HL-60/S4 treated with retinoic acid at 250 ng/mL for 4 days and 3 days (cell line): ENCODE measurements around the gene ATOH1.

Experiments used
- in situ Hi-C: fragments of 300-500 bp; cut with MboI; formaldehyde crosslinking; loops from 2 replicates; pipeline ENCODE4 v1.7.0; 2022; ENCODE audit warnings: low sequenced_read_pairs

ATOH1 gene, protein sequence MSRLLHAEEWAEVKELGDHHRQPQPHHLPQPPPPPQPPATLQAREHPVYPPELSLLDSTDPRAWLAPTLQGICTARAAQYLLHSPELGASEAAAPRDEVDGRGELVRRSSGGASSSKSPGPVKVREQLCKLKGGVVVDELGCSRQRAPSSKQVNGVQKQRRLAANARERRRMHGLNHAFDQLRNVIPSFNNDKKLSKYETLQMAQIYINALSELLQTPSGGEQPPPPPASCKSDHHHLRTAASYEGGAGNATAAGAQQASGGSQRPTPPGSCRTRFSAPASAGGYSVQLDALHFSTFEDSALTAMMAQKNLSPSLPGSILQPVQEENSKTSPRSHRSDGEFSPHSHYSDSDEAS

DNA sequence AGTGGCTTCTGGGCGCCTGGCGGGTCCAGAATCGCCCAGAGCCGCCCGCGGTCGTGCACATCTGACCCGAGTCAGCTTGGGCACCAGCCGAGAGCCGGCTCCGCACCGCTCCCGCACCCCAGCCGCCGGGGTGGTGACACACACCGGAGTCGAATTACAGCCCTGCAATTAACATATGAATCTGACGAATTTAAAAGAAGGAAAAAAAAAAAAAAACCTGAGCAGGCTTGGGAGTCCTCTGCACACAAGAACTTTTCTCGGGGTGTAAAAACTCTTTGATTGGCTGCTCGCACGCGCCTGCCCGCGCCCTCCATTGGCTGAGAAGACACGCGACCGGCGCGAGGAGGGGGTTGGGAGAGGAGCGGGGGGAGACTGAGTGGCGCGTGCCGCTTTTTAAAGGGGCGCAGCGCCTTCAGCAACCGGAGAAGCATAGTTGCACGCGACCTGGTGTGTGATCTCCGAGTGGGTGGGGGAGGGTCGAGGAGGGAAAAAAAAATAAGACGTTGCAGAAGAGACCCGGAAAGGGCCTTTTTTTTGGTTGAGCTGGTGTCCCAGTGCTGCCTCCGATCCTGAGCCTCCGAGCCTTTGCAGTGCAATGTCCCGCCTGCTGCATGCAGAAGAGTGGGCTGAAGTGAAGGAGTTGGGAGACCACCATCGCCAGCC lies at the start of gene ATOH1:
Gene ATOH1, plus strand, starts transcription at position 422 of the 663 bp plus-strand sequence. Its CDS starts 174 bp downstream, at position 596.
- in situ Hi-C loops: no loop called here

DNA sequence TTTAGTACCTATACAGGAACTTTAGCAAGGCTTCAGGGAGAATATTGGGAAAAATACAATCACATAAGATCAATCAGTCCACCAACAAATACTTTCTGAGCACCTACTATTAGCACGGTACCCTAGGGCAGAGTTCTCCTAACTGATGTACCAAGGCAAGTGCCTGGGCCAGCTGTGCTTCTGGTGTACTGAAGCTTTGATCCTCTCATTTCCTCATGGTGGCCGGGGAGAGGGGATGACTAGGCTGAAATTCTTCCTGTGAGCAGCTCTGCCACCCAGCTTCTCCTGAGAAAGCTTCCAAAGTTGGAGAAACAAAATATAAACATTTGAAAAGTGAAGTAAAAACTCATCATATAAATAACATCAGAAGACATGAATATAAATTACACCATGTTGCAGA lies 49.3 kb upstream of the ATOH1 start:
- in situ Hi-C loops: no loop called here

DNA sequence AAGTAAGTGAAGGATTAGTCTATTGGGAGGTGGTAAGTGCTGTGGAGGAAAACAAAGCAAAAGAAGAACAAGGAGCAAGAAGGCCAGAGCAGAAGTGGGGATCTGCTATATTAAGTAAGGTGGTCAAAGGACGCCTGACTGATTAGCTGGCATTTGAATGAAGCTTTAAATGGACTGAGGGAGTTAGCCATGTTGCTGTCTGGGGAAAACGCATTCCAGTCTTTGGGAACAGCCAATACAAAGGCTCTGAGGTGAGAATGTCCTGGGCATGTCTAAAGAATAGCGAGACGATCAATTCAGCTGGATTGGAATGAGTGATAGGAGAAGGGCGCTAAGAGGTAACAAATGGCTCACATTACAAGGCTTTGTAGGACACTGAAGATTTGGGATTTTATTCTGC lies 48.5 kb upstream of the ATOH1 start:
- in situ Hi-C loops: no loop called here

DNA sequence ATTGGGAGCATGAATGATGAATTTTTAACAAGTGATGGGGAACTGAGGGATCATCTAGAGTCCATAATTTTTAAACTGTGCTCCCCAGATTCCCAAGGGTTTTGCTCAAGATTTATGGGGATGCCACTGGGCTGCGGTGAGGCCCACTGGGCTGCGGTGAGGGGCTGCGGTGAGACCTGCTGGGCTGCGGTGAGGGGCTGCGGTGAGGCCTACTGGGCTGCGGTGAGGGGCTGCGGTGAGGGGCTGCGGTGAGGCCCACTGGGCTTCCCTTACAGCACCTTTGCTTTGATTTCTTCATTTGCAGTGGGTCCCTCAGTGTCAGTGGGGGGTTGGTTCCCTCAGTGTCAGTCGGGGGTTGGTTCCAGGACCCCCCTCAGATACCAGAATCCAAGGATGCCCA lies 47.4 kb upstream of the ATOH1 start:
- in situ Hi-C loops: no loop called here

DNA sequence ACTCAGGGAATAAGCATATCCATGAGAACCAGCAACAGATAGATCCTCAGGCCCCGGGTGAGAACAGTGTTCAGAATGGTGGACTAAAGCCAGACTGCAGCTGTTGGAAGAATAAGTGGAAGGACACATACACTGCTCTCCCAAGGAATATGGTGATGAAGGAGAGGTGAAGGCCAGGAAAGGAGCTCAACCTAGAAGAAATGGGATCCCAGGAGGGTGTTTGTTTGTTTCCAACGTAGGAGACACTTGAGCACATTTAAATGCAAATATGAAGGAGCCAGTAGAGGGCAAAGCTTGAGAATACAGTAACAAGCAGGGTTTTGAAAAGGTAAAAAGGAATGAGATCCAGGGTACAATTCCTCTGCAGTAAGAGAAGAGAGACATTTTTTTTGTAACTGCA lies 42.4 kb upstream of the ATOH1 start:
- in situ Hi-C loops: no loop called here

DNA sequence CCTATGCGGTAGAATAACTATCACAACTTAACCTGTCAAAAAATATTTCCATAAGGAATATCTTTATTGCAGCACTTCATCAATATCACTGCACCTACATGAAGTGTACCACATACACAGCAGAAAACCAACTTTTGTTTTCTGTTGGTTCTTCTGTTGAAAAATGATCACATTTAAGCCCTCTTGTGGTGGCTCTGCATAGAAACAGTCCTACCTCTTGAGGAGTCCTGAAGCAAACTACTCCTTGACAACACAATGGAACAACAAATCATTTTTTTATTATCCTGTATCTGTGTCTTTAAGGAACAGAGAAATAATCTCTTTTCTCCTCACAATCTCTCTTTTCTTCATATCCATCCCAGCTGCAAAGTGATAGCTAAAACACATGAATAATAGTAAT lies 39.8 kb upstream of the ATOH1 start:
- in situ Hi-C loops: no loop called here

DNA sequence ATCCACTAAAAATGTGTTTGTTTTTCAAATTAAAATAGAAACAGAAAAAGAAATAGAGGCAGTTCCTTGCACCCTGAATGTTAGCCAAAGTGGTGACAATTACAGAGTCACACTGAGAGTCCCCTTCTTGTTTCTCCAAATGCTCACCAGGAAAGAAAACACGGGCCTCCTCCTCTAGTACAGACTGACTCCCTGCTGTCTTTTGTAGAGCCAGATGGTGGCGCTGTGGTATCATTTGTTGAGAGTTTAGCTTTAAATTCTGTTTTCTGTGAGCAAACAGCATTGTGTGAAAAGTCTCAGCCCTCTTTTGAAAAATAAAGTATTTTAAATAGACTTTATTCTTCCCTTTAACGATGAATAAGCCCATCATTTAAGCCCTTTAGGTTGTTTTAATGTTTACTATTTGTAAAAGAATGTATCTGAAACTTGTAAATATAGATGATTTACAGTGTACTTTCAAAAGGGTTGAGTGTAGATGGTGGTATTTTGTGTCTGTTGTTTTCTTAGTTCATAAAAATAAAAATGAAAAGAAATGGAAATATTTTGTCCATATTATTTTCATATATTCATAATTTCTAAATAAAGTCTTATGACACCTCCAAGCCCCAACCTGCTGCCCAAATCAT lies 36.9 kb upstream of the ATOH1 start:
- in situ Hi-C loops: no loop called here

DNA sequence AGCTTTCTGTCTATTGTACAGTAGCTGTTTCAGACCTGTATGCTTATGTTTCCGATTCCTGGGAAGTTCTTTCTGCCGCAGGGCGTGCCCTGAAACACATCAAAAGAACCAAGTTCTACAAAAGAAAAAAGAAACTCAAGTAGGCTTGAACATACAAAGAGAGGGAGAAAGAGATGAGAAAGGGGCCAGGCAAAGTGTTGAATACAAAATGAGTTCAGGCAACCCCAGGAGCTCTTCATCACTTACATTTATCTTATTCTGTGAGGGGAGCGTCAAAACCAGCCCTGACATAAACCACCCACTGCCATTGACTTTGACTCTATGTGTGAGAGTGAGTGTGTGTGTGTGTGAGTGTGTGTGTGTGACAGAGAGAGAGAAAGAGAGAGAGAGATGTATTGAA lies 26.5 kb upstream of the ATOH1 start:
- in situ Hi-C loops: no loop called here

DNA sequence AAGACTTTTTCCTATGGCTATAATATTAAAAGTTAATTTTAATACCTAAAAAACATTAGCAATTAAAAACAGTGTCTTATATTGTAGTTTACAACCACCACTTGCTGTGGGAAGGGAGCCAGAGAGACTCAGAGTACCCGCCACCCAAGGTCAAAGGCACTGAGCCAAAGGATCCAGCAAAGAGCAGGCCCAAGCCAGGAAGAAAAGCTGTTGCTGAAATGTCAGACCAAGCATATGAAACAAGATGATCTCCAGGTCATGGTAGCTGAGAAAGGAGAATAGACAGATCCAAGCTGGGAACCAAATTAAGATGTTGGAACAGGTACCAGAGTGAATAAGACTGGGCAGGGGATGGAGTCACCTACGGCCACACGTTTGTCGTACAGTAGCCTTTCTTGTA lies 18.8 kb upstream of the ATOH1 start:
- in situ Hi-C loops: no loop called here

DNA sequence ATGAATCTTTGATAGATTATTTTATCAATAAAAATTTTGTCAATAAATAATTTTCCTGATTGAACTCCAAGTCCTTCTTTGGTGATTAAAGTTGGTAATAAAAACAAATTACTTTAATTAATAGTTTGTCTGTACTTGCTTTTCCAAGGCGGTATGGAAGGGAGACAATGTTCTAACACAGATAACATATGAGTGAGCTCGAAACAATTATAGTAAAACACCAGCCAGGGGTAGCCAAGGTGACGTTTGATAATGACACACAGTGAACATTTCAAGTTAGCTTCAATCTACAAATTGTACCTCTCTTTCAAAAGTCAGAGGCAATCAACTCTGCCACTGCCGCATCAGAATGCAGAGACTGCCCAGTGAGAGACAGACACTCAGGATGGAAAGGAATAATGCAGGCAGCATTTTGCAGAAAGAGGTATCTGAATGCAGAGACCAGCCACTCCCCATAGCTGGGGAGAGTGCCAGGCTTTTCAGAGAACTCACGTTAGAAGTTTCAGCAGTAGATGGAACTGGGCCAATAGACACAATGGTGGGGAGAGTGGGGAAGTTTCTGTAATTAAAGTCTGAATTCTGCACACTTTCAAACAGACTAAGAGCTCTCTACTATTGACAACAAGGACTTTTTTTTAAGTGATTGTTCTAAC lies 18.1 kb upstream of the ATOH1 start:
- in situ Hi-C loops: no loop called here

DNA sequence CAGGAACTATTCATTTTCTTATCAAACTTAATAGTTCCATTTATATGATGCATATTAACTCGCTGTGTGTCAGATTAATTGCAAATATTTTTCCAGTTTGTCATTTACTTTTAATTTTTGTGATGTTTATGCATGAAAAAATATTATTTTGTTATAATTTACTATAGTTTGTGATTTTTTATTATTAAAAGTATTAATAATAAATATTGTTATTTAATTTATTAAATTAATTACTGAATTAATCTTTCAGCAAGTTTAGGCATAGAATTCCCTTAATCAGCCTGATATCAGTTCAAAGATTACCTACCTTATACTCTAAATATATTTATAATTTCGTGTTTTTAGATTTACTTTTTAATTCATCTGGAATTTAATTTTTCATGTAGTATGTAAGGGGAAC lies 15.5 kb upstream of the ATOH1 start:
- in situ Hi-C loops: no loop called here

DNA sequence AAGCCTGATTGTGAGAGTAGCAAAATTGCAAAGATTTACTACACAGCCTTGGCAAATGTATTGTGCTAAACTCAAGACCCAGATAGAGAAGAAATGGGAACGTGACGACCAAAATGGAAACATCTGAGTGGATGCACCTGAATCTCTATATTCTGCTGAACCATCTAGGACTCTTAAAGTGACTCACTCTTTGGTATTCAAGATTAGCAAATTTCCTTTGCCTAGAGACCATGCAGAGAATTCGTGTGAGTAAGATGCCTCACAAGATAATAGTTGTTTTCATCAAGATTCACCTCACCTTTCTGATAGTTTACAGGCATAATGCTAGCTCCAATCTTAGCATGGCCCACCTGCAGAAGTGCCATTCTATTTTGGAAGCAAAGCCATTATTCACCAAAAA lies 14.4 kb upstream of the ATOH1 start:
- in situ Hi-C loops: no loop called here

DNA sequence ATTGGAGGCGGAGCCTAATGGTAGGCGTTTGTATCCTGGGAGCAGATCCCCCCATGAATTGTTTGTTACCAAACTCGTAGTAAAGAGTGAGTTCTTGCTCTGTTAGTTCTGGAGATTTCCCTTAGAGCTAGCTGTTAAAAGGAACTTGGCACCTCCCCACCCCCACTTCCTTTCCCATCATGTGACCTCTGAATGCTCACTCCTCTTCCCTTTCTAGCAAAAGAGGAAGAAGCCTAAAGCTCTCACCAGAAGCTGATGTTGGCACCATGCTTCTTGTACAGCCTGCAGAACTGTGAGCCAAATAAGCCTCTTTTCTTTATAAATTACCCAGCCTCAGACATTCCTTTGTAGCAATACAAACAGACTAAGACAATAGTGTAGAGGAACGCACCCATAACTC lies 13.8 kb upstream of the ATOH1 start:
- in situ Hi-C loops: no loop called here

DNA sequence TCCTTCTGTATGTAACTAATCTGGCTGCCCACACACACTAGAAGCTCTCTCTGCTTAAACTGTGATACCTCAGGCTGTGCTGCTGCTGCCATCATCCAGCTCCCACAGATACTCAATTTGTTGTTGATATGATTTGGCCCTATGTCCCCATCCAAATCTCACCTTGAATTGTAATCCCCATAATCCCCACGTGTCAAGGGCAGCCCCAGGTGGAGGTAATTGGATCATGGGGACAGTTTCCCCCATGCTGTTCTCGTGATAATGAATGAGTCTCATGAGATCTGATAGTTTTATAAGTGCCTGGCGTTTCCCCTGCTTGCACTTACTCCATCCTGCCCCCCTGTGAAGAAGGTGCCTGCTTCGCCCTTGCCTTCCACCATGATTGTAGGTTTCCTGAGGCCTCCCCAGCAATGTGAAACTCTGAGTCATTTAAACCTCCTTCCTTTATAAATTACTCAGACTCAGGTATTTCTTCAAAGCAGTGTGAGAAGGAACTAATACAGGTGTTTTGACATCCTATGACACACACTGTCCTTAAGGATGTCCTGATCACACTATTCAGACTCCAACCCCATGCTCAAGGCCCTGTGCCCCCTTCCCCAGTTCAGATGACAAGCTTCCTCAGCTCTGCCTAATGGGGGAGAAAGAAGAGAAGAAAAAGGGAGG lies 2.9 kb upstream of the ATOH1 start:
- in situ Hi-C loops: no loop called here

DNA sequence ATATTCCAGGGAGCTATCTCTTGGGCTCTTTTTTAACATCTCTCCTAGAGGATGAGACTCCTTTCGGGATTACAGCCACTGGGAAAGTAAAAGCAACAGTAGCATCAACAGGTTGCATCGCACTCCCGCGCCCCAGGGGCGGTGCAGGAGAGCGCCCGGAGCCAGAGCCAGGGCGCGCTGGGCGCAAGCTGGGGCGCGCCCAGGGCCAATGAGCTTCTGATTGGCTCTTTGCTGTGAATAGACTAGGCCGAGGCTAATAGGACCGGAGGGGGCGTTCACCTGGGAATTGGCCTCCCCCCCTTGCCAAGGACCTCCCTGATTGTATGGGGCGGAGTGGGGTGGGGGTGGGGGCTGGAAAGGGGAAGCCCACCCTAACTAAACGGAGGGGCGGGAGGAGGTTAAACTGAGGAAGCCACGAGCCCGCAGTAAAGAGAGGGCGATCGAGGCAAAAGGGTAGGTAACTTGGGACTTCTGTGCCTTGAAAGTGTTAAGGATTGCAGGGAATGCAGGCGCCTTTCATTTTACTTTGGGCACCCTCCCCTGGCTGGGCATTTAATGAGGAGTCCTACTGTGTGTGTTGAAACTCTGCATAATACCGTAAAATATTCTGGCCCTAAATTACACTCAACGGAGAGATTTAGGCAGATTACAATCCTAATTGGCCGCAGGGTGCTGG lies 1.1 kb upstream of the ATOH1 start:
- in situ Hi-C loops: no loop called here

DNA sequence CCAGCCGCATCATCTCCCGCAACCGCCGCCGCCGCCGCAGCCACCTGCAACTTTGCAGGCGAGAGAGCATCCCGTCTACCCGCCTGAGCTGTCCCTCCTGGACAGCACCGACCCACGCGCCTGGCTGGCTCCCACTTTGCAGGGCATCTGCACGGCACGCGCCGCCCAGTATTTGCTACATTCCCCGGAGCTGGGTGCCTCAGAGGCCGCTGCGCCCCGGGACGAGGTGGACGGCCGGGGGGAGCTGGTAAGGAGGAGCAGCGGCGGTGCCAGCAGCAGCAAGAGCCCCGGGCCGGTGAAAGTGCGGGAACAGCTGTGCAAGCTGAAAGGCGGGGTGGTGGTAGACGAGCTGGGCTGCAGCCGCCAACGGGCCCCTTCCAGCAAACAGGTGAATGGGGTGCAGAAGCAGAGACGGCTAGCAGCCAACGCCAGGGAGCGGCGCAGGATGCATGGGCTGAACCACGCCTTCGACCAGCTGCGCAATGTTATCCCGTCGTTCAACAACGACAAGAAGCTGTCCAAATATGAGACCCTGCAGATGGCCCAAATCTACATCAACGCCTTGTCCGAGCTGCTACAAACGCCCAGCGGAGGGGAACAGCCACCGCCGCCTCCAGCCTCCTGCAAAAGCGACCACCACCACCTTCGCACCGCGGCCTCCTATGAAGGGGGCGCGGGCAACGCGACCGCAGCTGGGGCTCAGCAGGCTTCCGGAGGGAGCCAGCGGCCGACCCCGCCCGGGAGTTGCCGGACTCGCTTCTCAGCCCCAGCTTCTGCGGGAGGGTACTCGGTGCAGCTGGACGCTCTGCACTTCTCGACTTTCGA lies 654 bp downstream of the ATOH1 start:
- in situ Hi-C loops: no loop called here

DNA sequence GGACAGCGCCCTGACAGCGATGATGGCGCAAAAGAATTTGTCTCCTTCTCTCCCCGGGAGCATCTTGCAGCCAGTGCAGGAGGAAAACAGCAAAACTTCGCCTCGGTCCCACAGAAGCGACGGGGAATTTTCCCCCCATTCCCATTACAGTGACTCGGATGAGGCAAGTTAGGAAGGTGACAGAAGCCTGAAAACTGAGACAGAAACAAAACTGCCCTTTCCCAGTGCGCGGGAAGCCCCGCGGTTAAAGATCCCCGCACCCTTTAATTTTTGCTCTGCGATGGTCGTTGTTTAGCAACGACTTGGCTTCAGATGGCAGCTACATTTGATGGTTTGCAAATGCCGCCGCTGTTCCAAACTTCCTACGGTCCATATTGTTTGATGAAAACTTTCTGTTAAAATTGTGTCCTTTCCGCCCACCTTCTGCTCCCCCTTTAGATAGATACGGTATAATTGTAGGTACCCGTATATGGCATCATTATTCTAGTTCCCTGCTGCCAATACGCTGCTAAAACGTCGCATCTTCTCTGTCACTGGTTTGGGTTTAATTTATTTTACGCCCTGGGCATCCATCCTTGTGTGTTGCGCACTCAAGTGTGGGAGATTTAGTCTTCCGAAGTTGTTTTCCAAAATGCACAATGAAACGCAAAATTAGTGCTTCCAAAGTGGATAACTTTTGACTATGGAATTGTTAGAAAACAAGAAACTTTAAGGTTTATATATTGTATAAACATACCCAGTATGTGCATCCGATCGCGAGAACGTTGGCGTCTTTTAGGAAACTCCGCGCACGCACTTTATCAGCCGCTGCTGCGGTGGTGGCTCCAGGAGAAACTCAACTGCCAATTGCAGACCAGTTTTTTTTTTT lies 1.5 kb downstream of the ATOH1 start:
- in situ Hi-C loops: no loop called here

DNA sequence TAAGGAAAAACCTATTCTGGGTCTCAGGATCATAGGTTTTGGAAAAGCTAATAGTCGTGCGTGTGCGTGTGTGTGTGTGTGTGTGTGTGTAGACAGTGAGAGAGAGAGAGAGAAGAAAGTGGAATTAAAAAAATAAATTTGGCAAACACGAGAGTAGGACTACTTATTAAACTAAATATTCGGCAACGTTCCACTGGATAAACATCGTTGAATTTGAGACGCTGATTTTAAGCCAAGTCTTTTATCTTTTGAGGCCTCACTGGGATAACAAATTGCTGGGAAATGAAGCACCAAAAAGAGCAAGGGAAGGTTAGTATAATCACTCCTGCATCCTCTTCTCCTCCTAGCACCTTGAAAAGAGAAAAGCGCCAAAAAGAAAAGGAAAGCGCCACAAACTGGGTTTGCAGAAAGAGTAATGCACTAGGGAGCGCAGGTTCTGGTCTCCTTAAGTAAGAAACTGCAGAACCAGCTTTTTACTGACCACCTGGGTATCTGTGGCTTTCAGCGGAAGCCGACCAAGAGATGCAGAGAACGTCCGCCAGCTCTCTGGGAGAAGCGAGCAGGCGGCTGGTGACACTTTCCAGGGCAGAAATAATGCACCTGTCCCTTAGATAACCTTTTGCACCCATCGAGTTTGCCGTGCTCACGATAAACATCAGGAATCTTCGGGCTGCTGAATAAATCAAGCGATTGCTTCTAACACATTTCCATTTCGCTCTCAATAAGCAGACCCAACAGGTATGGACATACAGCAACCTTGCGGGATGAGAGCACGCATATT lies 3.4 kb downstream of the ATOH1 start:
- in situ Hi-C loops: no loop called here
